Stimulated activated naive CD4-positive, alpha-beta T cell treated with Interleukin-2 at 50 U/mL for 16 hours (primary cell): Measurements from ENCODE around the gene CACFD1.

Source experiments
- DNase-seq: peaks from one replicate; lab custom pipeline; 2025; lab: John Stamatoyannopoulos, UW

Gene CACFD1

DNA sequence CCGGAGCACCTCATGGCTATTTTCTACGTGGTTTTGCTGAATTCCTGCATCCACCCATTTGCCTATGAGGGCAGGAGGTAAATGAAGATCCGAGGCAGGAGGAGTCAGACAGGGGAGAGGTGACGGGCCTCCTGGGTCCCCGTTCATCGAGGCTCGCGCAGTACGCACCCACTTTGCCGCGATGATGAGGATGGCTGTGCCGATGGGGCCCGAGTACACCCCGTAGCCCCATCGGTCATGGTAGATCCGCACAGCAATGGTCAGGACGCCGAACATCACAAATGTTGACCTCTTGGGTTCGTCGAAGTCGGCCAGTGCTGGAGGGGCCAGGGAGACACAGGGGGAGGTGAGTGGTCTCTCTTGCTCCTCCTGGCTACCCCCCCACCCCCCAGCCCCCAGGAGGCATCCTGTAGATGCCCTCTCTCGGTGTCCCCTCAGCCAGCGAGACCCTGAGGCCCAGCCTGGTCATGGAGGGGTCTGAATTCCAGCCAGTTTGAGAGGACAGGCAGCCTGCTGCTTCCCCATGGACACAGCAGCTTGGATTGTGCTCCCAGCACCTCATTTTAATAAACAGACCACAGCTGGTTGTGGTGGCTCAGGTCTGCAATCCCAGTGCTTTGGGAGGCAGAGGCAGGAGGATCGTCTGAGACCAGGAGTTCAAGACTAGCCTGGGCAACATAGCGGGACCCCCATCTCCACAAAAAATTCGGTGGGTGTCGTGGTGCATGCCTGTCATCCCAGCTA lies 59.1 kb downstream of the CACFD1 start:
- no peak for DNase-seq

- no peak for DNase-seq
These were observed 59.9 kb downstream of the CACFD1 start for GRCh38 chr9:133519693-133520092.

DNA sequence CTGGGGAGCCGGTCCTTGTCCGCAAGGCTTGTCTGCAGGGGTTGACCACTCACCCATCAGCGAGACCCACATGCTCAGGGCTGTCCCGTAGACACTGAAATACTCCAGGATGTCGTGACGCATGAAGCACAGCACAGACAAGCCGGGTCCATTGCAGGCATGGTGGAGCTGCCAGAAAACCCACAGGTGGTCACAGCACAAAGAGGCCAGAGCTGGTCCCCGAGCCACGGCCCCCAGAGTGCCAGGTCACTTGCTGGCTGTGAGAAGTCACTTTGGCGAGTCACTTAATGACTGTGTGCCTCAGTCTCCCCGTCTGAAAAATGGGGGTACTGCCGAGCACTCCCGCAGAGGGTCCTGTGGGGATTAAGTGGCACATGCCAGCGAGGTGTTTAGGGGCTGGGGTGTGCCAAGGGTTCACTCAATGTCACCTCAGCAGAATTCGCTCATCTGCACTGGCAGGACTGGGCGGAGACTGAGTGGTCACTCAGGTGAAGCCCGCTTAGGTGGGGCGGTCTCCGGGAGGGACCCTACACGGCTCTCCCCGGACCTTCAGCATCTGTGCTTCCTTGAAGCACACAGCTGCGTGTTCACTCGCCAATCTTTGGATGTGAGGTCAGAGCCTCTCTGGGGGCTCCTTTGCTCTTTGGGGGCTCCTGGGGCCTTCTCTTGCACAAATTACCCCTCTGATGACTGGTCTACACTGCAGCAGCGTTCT lies 60.5 kb downstream of the CACFD1 start:
- DNase-seq: no peak
